A673 (cell line): ENCODE results near the gene MRPL14.

Source experiments
- EZH2 ChIP-seq: fragments of 200-600 bp; sonication (generic); IDR thresholded peaks from 2 replicates; pipeline ENCODE4 v1.6.1; 2017; ENCODE audit warnings: borderline replicate concordance, low read depth, mild to moderate bottlenecking, mixed read lengths, antibody characterized with exemption, low read length; ENCODE audit not compliant: poor library complexity, severe bottlenecking
- TF ChIP-seq, protein P1 (sequence below): fragments of 300-800, 200-600 bp; sonication (generic); conservative IDR thresholded peaks from 2 replicates; pipeline ENCODE4 v1.5.1; 2017; ENCODE audit warnings: low read depth, mild to moderate bottlenecking, antibody characterized with exemption, low read length, moderate library complexity, mixed read lengths

- TF ChIP-seq, protein P1, sequence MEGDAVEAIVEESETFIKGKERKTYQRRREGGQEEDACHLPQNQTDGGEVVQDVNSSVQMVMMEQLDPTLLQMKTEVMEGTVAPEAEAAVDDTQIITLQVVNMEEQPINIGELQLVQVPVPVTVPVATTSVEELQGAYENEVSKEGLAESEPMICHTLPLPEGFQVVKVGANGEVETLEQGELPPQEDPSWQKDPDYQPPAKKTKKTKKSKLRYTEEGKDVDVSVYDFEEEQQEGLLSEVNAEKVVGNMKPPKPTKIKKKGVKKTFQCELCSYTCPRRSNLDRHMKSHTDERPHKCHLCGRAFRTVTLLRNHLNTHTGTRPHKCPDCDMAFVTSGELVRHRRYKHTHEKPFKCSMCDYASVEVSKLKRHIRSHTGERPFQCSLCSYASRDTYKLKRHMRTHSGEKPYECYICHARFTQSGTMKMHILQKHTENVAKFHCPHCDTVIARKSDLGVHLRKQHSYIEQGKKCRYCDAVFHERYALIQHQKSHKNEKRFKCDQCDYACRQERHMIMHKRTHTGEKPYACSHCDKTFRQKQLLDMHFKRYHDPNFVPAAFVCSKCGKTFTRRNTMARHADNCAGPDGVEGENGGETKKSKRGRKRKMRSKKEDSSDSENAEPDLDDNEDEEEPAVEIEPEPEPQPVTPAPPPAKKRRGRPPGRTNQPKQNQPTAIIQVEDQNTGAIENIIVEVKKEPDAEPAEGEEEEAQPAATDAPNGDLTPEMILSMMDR: no peak
- TF ChIP-seq EZH2: no peak
Measured at GRCh38 chr6:44064089-44064947, 62.9 kb downstream of the MRPL14 start.
